ENCODE results near the gene SYNM.

SYNM gene

GRCh38 chr15:99085413-99086326 lies 19.2 kb upstream of the SYNM start:
- no peak for DNase-seq (ENCODE audit: low spot score)

- DNase-seq (ENCODE audit: low spot score), result no peak
Observed at GRCh38 chr15:99086327-99086667, 18.6 kb upstream of the SYNM start.

- DNase-seq (ENCODE audit: low spot score), result no peak
Observed at GRCh38 chr15:99087405-99087943, 17.4 kb upstream of the SYNM start.

- DNase-seq (ENCODE audit: low spot score), result peak; percentile 3
Observed at GRCh38 chr15:99090011-99090699, 14.7 kb upstream of the SYNM start.

GRCh38 chr15:99090938-99091337 lies 13.9 kb upstream of the SYNM start:
- no peak for DNase-seq (ENCODE audit: low spot score)

GRCh38 chr15:99092554-99093172 lies 12.2 kb upstream of the SYNM start:
- no peak for DNase-seq (ENCODE audit: low spot score)

- DNase-seq (ENCODE audit: low spot score), result no peak
Observed at GRCh38 chr15:99095626-99096025, 9.3 kb upstream of the SYNM start.

- DNase-seq (ENCODE audit: low spot score), result no peak
Observed at GRCh38 chr15:99096173-99096893, 8.5 kb upstream of the SYNM start.

GRCh38 chr15:99096894-99097426 lies 7.9 kb upstream of the SYNM start:
- no peak for DNase-seq (ENCODE audit: low spot score)

GRCh38 chr15:99097441-99098410 lies 7.2 kb upstream of the SYNM start:
- DNase-seq (ENCODE audit: low spot score), result no peak

- DNase-seq (ENCODE audit: low spot score), result no peak
Observed at GRCh38 chr15:99098426-99098825, 6.5 kb upstream of the SYNM start.

GRCh38 chr15:99098991-99099390 lies 5.9 kb upstream of the SYNM start:
- DNase-seq (ENCODE audit: low spot score), result no peak

GRCh38 chr15:99099661-99100060 lies 5.2 kb upstream of the SYNM start:
- DNase-seq (ENCODE audit: low spot score), result no peak

GRCh38 chr15:99100245-99101173 lies 4.4 kb upstream of the SYNM start:
- DNase-seq (ENCODE audit: low spot score), result peak; percentile 60

GRCh38 chr15:99101501-99101900 lies 3.4 kb upstream of the SYNM start:
- DNase-seq (ENCODE audit: low spot score), result no peak

GRCh38 chr15:99102332-99103235 lies 2.3 kb upstream of the SYNM start:
- DNase-seq (ENCODE audit: low spot score), result no peak

GRCh38 chr15:99103279-99103678 lies 1.6 kb upstream of the SYNM start:
- DNase-seq (ENCODE audit: low spot score), result no peak
